HEK293 (cell line): ENCODE data around the gene ZRSR2.
A peak's percentile ranks its signal among the peaks of the same experiment; 100 is the strongest.

Source experiments
- CTCF ChIA-PET: fragments of 350-600 bp; formaldehyde crosslinking; extraction: SDS; loops from one replicate; lab custom pipeline; 2021; ENCODE audit warnings: antibody characterized with exemption; lab: Yijun Ruan, JAX
- POLR2A ChIA-PET: fragments of 300-600 bp; formaldehyde crosslinking; extraction: SDS; loops from one replicate; lab custom pipeline; 2020; ENCODE audit warnings: antibody characterized with exemption, inconsistent platforms; lab: Yijun Ruan, JAX
- H3K27ac ChIP-seq: fragments of 200-500 bp; sonication (Bioruptor generic); 2 replicates; pipeline ENCODE4 v1.5.1; 2014; ENCODE audit warnings: low read depth, low read length, control low read depth, inconsistent platforms; ENCODE audit errors: extremely low read depth
- H3K36me3 ChIP-seq, 2 experiments: fragments of 200-500 bp in 1 of 2; sonication (Bioruptor generic) in 1 of 2; 1 replicate in 1 of 2; 2 replicates in 1 of 2; pipeline ENCODE4 v1.5.1; 2014 to 2017; ENCODE audit warnings: inconsistent platforms in 2 of 2, low read length in 2 of 2; ENCODE audit not compliant: control insufficient read depth in 2 of 2, insufficient read depth in 1 of 2
- H3K4me1 ChIP-seq: fragments of 200-500 bp; sonication (Bioruptor generic); 2 replicates; pipeline ENCODE4 v1.5.1; 2014; ENCODE audit warnings: mild to moderate bottlenecking, low read length, inconsistent platforms; ENCODE audit not compliant: control insufficient read depth, insufficient read depth
- H3K4me3 ChIP-seq: 2 replicates; pipeline ENCODE4 v1.5.1; 2011; ENCODE audit warnings: low read depth, mild to moderate bottlenecking, control low read depth, low read length, moderate library complexity
- H3K9me3 ChIP-seq: fragments of 200-500 bp; sonication (Bioruptor generic); 2 replicates; pipeline ENCODE4 v1.5.1; 2014; ENCODE audit warnings: low read depth, low read length, inconsistent platforms; ENCODE audit not compliant: control insufficient read depth, insufficient read depth
- BCL11A ChIP-seq: fragments of 450-650 bp; formaldehyde crosslinking; IDR thresholded peaks from 2 replicates; pipeline ENCODE4 v1.5.1; 2016; ENCODE audit warnings: low read depth, missing biosample characterization, missing genetic modification characterization
- BCL11B ChIP-seq: fragments of 450-650 bp; formaldehyde crosslinking; IDR thresholded peaks from 2 replicates; pipeline ENCODE4 v1.5.1; 2016; ENCODE audit warnings: low read depth, missing biosample characterization, missing genetic modification characterization
- GLIS1 ChIP-seq: fragments of 450-650 bp; formaldehyde crosslinking; IDR thresholded peaks from 2 replicates; pipeline ENCODE4 v1.5.1; 2016; ENCODE audit warnings: missing biosample characterization, missing genetic modification characterization
- INSM2 ChIP-seq: fragments of 450-650 bp; formaldehyde crosslinking; IDR thresholded peaks from 2 replicates; pipeline ENCODE4 v1.5.1; 2016; ENCODE audit warnings: missing biosample characterization, missing genetic modification characterization
- PBX3 ChIP-seq: sonication (generic); formaldehyde crosslinking; IDR thresholded peaks from 2 replicates; pipeline ENCODE4 v1.8.1; 2022; ENCODE audit warnings: mild to moderate bottlenecking, moderate library complexity, missing genetic modification reagents
- SP7 ChIP-seq: fragments of 450-650 bp; formaldehyde crosslinking; IDR thresholded peaks from 2 replicates; pipeline ENCODE4 v1.5.1; 2016; ENCODE audit warnings: missing biosample characterization, missing genetic modification characterization
- TRIM28 ChIP-seq: IDR thresholded peaks from 2 replicates; pipeline ENCODE4 v1.6.1; 2011; ENCODE audit warnings: low read length, control low read depth, borderline replicate concordance
- ZBTB1 ChIP-seq: fragments of 450-650 bp; formaldehyde crosslinking; IDR thresholded peaks from 2 replicates; pipeline ENCODE4 v1.5.1; 2016; ENCODE audit warnings: missing biosample characterization, missing genetic modification characterization
- ZBTB6 ChIP-seq: fragments of 450-650 bp; formaldehyde crosslinking; IDR thresholded peaks from 2 replicates; pipeline ENCODE4 v1.5.1; 2017; ENCODE audit warnings: missing biosample characterization, missing genetic modification characterization
- ZEB2 ChIP-seq: fragments of 450-650 bp; formaldehyde crosslinking; IDR thresholded peaks from 2 replicates; pipeline ENCODE4 v1.5.1; 2016; ENCODE audit warnings: missing biosample characterization, missing genetic modification characterization
- ZIC2 ChIP-seq: fragments of 450-650 bp; formaldehyde crosslinking; IDR thresholded peaks from 2 replicates; pipeline ENCODE4 v1.5.1; 2016; ENCODE audit warnings: missing biosample characterization, missing genetic modification characterization
- ZNF114 ChIP-seq: fragments of 450-650 bp; formaldehyde crosslinking; IDR thresholded peaks from 2 replicates; pipeline ENCODE4 v1.5.0; 2017; ENCODE audit warnings: missing biosample characterization, missing genetic modification characterization
- ZNF157 ChIP-seq: fragments of 450-650 bp; formaldehyde crosslinking; IDR thresholded peaks from 2 replicates; pipeline ENCODE4 v1.5.1; 2016; ENCODE audit warnings: missing biosample characterization, missing genetic modification characterization
- ZNF239 ChIP-seq: fragments of 450-650 bp; formaldehyde crosslinking; IDR thresholded peaks from 2 replicates; pipeline ENCODE4 v1.5.1; 2016; ENCODE audit warnings: missing biosample characterization, missing genetic modification characterization
- ZNF274 ChIP-seq, 2 experiments: fragments of 200-500 bp in 1 of 2; fragments of 450-650 bp in 1 of 2; sonication (Bioruptor generic) in 1 of 2; formaldehyde crosslinking in 1 of 2; IDR thresholded peaks; 2 replicates each; pipeline versions ENCODE4 v1.5.1 to v1.6.1; 2014 to 2016; ENCODE audit warnings: borderline replicate concordance in 1 of 2, inconsistent platforms in 1 of 2, low read length in 1 of 2, missing biosample characterization in 1 of 2, missing genetic modification characterization in 1 of 2
- ZNF302 ChIP-seq: fragments of 450-650 bp; formaldehyde crosslinking; IDR thresholded peaks from 2 replicates; pipeline ENCODE4 v1.5.1; 2016; ENCODE audit warnings: missing biosample characterization, missing genetic modification characterization, low read depth
- ZNF350 ChIP-seq: fragments of 450-650 bp; formaldehyde crosslinking; IDR thresholded peaks from 2 replicates; pipeline ENCODE4 v1.5.0; 2017; ENCODE audit warnings: missing biosample characterization, mild to moderate bottlenecking, missing genetic modification characterization
- ZNF423 ChIP-seq: fragments of 450-650 bp; formaldehyde crosslinking; IDR thresholded peaks from 2 replicates; pipeline ENCODE4 v1.5.1; 2016; ENCODE audit warnings: missing biosample characterization, missing genetic modification characterization
- ZNF426 ChIP-seq: fragments of 450-650 bp; formaldehyde crosslinking; IDR thresholded peaks from 2 replicates; pipeline ENCODE4 v1.5.1; 2017; ENCODE audit warnings: missing biosample characterization, missing genetic modification characterization, mild to moderate bottlenecking, inconsistent platforms, moderate library complexity
- ZNF433 ChIP-seq: fragments of 450-650 bp; formaldehyde crosslinking; IDR thresholded peaks from 2 replicates; pipeline ENCODE4 v1.5.1; 2016; ENCODE audit warnings: missing biosample characterization, missing genetic modification characterization, low read depth
- ZNF510 ChIP-seq: fragments of 450-650 bp; formaldehyde crosslinking; IDR thresholded peaks from 2 replicates; pipeline ENCODE4 v1.5.1; 2018; ENCODE audit warnings: mild to moderate bottlenecking, missing genetic modification characterization, missing biosample characterization; ENCODE audit not compliant: insufficient replicate concordance
- ZNF513 ChIP-seq: fragments of 450-650 bp; IDR thresholded peaks from 2 replicates; pipeline ENCODE4 v1.5.1; 2018; ENCODE audit warnings: missing biosample characterization, missing genetic modification characterization
- ZNF514 ChIP-seq: fragments of 450-650 bp; formaldehyde crosslinking; IDR thresholded peaks from 2 replicates; pipeline ENCODE4 v1.5.1; 2016; ENCODE audit warnings: missing biosample characterization, missing genetic modification characterization
- ZNF626 ChIP-seq: fragments of 450-650 bp; sonication (Bioruptor Pico); formaldehyde crosslinking; IDR thresholded peaks from 2 replicates; pipeline ENCODE4 v1.5.1; 2018; ENCODE audit warnings: missing biosample characterization, missing genetic modification characterization, inconsistent platforms
- ZSCAN16 ChIP-seq: fragments of 450-650 bp; formaldehyde crosslinking; IDR thresholded peaks from 2 replicates; pipeline ENCODE4 v1.5.1; 2016; ENCODE audit warnings: missing biosample characterization, missing genetic modification characterization

ZRSR2 gene

GRCh38 chrX:15864023-15864422 lies 73.7 kb downstream of the ZRSR2 start (continued):
- TF ChIP-seq SP7 (tag by site-specific recombination), result no peak

- CTCF ChIA-PET, result interaction anchor here (0.6 to 1.3 kb wide), 3 partner anchors 9 to 193 kb away, joined by 3 read pairs; no protein-coding TSS in a partner anchor
- Histone ChIP-seq H3K9me3 (no peaks in the 10 kb centered on the region), H3K36me3 (no peaks in the 10 kb centered on the region), H3K4me3 (no peak overlapping the region), H3K27ac (no peak overlapping the region), H3K4me1 (no peaks in the 10 kb centered on the region)
- TF ChIP-seq ZNF157 (tag by site-specific recombination), result no peak
- 0 out of 2 replicates have a peak, but pooled peaks have one; percentile 36 for TF ChIP-seq ZBTB6 (tag by site-specific recombination)
- TF ChIP-seq BCL11A (tag by site-specific recombination), result no peak
- no peak for TF ChIP-seq GLIS1
- no peak for TF ChIP-seq ZSCAN16 (tag by site-specific recombination)
- no peak for TF ChIP-seq ZBTB1 (tag by site-specific recombination)
- TF ChIP-seq ZIC2, result 0 out of 2 replicates have a peak, but pooled peaks have one; percentile 17
- POLR2A ChIA-PET, result interaction anchor here (1.5 kb wide), 1 partner anchor 10 kb away, joined by 7 read pairs; the partner anchor contains the start of gene AP1S2
These were observed 74.3 kb downstream of the ZRSR2 start for GRCh38 chrX:15864629-15865028.

- H3K4me3 ChIP-seq, result no peak overlapping the region
- TF ChIP-seq ZNF302 (tag by site-specific recombination) (no peak), ZNF274 (IDR thresholded peaks at IDR 0.05; ENCODE audit: low read length) (no peak), ZNF274 (tag by site-specific recombination; IDR thresholded peaks at IDR 0.05; ENCODE audit: borderline replicate concordance) (no peak), TRIM28 (no peak), ZNF433 (tag by site-specific recombination) (no peak), ZNF510 (no peak), ZNF626 (no peak), ZNF426 (no peak), ZEB2 (tag by site-specific recombination) (no peak), ZNF350 (tag by site-specific recombination) (no peak), ZSCAN16 (tag by site-specific recombination) (no peak), ZNF114 (no peak), ZNF514 (tag by site-specific recombination) (no peak), ZNF239 (no peak), ZNF513 (tag by site-specific recombination) (no peak), INSM2 (tag by site-specific recombination) (no peak), BCL11B (no peak), ZNF423 (tag by site-specific recombination) (no peak), PBX3 (CRISPR knock-in tag) (no peak)
- no peaks in the 10 kb centered on the region for H3K4me1 ChIP-seq
- no peaks in the 10 kb centered on the region for H3K36me3 ChIP-seq
- H3K27ac ChIP-seq, result no peak overlapping the region
- POLR2A ChIA-PET, result interaction anchor here (1.5 kb wide), 1 partner anchor 12 kb away, joined by 7 read pairs; the partner anchor contains the start of gene AP1S2
- no peaks in the 10 kb centered on the region for H3K9me3 ChIP-seq
- CTCF ChIA-PET, result interaction anchor here (1.2 to 1.3 kb wide), 2 partner anchors 10 to 17 kb away, joined by 3 read pairs; no protein-coding TSS in a partner anchor
These were observed 75.9 kb downstream of the ZRSR2 start for GRCh38 chrX:15866147-15866546.
